HPDE6-E6E7 (cell line): ENCODE data around the gene BACH1.

ENCODE experiments used
- DNase-seq: peaks from one replicate; pipeline ENCODE4 v3.0.0; 2011; ENCODE audit warnings: missing footprints; ENCODE audit errors: extremely low spot score

The BACH1 gene

DNA sequence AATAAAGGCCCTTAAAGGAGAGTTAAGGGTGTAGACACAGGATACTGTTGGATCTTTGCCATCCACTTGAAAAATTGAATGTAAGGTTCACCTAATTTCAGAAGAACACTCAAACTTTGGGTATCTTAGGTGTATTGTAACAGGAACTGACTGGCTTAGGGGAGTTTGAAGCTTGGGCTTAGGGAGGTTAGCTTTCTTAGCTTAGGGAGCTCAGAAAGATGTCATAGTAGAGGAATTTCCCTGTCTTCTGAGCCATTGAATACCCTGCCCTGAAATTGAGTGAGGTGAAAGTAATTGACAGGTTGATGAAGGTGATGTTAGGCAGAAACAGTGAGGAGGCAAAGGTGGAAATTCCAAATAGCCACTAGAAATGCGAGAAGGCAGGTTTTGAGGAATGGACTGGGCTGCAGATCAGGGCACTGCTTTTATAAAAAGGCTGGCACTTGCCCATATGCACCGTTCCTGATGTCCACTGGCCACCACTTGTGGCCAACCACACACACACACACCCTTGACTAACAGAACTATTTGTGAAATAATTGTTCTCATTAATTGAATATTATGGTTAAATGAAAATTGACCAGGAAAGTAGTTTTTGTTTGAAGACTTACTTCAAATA lies 16.5 kb downstream of the BACH1 start:
- no peak for DNase-seq

DNA sequence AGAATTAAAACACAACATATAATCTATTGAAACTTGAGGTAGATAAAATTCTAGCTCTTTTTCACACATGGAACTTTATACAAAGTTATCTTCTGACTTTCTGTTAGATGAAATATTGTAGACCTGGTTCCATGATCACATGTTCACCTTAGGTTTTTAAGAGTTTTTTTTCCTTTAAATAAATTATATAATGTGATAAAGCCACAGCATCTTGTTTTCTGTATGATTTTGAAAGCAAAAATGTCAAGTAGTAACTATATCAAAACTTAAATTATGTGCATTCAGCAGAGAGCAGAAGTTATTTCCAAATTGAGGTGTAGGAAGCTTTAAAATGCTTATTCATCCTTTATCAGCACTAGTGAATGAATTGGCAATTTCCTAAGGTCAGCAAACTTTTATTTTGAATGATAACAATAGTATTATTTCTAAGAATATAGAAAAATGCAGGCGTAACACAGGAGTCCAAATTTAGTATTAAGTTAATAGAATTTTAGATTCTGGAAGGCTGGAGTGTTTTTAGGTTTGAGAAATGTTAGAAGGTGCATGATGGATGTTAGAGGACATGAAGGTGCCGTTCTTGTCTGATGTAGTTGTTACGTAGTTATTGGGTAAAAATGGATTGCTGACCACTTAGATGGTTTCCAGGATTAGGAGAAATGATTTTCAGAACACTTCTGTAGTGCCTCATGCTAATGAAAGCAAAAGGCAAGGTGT lies 17.5 kb downstream of the BACH1 start:
- no peak for DNase-seq

DNA sequence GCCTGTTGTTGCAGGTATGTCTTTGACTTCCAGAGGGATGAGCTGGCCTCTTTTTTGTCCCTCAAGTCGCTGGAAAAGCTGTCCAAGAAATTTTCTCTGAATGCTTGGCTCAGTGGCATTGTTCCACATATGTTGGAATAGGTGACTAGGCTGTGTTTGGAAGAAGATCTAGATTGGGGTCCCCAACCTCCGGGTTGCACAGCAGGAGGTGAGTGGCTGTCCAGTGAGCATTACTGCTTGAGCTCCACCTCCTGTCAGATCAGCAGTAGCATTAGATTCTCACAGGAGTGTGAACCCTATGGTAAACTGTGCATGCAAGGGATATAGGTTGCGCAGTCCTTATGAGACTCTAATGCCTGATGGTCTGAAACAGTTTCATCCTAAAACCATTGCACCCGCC lies 18.1 kb downstream of the BACH1 start:
- no peak for DNase-seq

DNA sequence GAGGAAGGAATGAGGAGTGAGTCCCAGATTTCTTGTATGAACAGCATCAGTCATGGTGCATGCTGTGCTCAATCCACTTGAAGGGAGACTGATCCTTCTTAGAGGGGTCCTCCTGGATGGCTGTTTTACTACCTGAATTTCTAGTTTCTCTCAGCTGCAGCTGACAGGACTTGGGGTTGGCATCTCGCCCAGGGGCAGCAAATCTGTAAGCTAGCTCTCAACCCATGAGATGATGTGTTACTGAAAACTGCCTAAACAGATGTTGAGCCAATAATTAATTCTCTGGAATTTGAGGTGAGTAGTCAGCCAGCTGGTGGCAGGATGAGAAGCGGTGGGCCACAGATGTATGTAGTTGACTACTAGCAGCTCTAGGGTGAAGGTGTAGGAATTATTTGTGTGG lies 19.6 kb downstream of the BACH1 start:
- no peak for DNase-seq

DNA sequence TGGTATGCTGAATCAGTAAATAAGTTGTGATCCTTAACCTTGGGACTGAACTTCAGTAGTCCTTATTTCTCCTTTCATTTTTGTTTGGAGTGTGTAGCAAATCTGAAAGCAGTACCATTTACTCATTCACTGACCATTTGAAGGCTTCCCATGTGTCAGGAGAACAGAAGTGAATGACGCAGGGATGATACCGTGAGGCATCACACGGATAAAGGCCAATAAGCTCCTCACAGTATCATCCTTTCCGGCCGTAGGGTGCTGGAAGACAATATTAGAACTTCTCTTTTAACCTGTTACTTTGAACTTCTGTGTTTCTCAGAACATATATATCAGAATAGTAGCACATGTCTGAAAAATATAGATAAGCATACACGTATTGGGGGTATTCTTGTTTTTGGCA lies 21.3 kb downstream of the BACH1 start:
- no peak for DNase-seq

DNA sequence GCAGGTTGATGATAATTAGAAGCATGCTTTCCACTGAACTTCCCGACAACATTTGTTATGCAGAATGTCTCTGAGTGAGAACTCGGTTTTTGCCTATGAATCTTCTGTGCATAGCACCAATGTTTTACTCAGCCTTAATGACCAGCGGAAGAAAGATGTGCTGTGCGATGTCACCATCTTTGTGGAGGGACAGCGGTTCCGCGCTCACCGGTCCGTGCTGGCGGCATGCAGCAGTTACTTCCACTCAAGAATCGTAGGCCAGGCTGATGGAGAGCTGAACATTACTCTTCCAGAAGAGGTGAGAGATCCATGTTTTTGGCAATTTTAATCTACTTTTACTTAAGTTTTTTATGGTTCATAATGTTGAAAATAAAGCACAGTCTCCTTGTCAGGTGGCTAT lies 22.5 kb downstream of the BACH1 start:
- no peak for DNase-seq

DNA sequence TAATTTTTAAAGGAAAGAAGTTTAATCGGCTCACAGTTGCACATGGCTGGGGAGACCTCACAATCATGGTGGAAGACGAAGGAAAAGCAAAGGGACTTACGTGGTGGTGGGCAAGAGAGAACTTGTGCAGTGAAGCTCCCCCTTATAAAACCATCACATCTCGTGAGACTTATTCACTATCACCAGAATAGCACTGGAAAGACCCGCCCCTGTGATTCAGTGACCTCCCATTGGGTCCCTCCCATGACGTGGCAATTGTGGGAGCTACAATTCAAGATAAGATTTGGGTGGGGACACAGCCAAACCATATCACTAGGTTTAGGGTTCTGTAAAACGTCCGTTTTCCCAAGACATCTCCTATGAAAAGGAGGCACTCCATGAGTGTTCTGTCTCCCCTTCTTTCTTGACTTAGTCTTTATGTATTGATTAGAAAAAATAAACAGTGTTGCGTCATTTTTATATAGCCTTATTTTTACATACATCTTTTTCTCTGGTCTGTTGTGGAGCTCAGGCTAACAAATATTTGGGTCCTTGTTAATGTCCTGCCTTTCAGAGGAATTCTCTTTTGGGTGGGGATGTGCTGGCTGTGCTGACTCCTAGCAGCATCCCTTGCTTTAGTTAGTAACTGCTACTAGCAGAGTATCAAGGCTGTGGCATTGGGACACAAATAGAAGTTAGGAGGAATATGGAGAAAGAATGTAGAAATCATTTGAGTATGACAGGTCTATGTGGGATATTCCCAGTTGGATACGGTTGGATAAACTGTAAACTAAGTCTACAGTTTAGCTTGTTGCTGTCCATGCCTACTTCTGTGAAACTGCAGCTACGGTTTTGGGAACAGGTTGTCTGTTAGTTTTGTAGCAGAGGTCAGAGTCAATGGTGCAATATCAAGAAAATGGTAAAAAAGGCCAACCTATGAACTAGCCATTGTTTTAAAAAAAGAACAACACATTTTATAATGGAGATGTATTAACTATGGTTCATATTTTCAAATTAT lies 23.5 kb downstream of the BACH1 start:
- no peak for DNase-seq

DNA sequence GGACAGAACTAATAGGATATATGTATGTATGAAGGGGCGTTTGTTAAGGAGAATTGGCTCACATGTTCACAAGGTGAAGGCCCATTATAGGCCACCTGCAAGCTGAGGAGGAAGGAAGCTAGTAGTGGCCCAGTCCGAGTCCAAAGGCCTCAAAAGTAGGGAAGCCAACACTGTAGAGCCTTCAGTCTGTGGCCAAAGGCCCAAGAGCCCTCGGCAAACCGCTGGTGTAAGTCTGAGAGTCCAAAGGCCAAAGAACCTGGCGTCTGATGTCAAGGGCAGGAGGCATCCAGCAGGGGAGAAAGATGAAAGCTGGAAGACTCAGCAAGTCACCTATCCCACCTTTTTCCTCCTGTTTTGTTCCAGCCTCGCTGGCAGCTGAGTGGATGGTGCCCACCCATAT lies 24.5 kb downstream of the BACH1 start:
- no peak for DNase-seq

DNA sequence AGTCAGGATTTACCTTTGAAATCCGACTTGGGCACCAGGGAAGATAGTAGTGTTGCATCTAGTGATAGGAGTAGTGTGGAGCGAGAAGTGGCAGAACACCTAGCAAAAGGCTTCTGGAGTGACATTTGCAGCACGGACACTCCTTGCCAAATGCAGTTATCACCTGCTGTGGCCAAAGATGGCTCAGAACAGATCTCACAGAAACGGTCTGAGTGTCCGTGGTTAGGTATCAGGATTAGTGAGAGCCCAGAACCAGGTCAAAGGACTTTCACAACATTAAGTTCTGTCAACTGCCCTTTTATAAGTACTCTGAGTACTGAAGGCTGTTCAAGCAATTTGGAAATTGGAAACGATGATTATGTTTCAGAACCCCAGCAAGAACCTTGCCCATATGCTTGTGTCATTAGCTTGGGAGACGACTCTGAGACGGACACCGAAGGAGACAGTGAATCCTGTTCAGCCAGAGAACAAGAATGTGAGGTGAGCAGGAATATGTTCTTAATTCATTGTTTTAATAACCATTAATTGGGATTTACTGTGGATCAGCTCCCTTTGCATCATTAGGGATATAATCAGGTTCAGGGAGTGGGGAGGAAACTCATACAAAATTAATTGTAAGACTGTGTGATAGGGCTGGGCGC lies 28.3 kb downstream of the BACH1 start:
- no peak for DNase-seq

DNA sequence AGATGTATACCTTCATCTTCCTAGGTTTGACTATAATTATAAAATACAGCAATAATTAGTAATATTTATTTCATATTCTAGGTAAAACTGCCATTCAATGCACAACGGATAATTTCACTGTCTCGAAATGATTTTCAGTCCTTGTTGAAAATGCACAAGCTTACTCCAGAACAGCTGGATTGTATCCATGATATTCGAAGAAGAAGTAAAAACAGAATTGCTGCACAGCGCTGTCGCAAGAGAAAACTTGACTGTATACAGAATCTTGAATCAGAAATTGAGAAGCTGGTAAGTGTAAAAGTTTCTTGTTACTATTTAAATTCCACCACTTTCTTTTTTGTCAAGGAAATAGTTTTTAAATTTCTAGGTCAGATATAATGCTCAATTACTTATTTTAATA lies 30.7 kb downstream of the BACH1 start:
- DNase-seq, result no peak

DNA sequence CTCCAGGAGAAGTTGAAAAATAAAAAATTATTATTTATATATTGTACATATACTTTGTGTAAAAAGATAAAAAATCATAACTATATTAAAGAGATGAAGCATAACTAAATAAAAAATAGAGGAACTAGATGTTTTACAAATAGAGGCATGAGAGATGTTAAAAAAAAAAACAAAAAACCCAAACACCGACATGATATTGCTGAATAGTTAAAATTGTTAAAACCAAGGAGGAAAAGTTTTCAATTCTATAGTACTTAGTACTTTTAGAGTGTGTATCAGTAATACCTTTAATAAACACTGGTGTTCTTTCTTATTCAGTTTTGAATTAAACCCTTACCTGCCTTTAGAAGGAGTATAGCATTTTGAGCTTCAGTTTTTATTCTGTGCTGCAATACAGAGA lies 32.1 kb downstream of the BACH1 start:
- no peak for DNase-seq

DNA sequence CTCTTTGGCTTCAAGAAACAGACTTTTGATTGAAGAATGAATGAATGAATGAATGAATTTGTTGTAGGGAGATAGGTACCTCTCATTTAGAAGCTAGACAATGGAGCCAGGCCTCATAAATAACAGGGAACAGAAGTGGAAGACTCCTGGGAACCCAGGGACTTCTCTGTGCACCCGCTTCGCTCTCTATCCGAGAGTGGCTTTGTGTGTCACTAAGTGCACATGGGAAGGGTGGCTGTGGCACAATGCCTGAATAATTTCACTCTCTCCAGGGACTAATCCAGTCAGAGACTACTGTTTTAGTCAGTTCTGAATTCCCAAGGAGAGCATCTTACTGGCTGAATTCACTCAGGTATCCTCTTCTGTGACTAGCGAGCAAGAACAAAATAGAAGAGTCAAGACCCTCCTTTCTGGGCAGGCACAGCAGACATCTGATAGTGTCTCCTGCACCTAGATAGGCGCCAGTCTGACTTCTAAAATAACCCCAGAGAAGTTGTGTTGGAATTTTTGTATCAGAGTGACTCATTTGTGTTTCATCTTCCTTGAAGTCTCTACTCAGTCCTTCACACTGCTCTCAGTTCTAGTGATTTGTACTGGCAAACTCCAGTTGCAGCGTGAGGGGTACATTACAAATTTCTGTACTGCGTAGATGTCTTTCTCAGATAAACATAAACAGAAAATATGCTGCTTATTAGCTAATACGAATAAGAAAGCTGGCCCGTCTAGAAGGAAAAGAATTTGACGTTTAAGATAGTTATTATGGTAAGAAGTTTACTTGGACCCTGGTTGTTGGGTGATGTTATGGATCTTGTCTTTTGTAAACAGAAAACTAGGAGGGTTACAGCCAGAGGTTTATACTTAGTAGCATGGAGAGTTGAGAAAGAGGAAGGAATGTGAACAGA lies 34.0 kb downstream of the BACH1 start:
- DNase-seq, result no peak

DNA sequence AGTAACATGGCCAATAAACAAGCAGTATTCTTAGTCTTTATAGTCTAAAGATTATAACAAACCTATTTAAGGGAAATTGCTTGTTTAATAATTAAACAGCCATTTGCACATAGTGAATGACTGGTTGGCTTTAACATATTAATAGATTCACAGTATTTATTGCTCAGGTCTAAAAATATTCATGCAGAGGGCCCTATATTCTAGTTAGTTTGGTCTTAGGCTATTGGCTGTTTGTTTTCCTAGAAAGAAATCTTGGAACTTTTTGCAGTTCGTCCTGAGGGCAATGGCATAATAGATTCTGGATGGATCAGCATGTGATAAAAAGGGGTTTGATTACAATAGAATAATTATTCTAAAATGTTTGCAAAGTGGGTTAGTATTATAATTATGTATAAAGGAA lies 34.7 kb downstream of the BACH1 start:
- no peak for DNase-seq

DNA sequence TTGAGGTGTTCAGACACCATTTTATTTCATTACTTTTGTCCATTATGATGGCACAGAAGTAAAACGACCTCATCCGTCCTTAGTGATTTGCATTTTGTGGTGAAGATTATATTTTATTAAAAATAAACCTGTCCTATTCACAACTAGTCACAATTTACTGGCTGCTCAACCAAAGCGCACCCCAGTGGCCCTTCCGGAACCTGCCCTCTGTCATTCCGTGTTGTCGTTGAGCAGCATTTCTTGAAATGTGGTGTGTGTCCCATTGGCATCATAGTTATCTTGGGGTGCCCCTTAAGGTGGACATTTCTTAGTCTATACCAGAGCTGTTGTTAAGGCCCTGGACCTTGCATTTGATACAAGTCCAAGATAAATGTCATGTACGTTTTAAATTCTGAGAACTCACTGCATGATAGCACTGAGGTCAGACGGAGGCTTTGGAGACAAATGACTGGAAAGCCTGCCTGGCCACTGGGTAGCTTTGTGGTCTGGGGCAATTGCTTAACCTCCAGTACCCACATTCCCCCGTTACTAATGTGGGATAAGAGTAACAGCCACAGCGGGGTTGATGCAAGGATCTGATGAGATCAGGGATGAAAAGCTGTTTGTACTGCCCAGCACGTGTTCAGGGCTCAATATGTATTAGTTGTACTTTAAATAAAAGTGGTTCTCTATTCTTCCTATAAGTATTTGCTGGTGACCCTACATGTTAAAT lies 36.2 kb downstream of the BACH1 start:
- no peak for DNase-seq

DNA sequence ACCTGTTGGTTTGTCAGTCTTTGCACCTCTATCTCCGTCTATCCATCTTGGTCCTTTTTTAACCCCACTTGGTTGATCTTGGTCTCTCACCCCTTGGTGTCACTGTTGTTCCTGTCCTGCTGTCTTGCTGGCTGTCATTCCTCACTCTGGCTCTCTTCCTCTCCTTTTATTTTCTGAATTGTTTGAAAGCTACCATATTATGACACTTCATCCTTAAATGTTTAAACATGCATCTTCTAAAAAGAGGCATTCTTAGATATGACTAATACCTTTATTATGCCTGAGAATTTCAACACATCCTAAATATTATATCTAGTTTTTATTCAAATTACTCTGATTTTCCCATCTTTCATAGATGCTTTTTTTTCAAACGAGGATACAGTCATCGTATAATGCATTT lies 37.0 kb downstream of the BACH1 start:
- DNase-seq, result no peak

DNA sequence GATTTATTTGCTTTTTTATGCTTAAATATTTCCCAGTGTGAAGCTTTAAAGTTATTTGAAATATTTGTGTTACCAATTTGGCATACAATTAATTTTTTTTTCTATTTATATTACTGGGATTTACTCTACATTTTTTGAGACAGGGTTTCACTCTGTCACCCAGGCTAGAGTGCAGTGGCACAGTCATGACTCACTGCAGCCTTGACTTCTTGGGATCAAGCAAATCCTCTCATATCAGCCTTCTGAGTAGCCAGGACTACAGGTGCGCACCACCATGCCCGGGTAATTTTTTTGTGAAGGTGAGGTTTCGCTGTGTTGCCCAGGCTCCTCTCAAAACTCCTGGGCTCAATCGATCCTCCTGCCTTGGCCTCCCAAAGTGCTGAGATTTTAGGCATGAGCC lies 39.5 kb downstream of the BACH1 start:
- no peak for DNase-seq

DNA sequence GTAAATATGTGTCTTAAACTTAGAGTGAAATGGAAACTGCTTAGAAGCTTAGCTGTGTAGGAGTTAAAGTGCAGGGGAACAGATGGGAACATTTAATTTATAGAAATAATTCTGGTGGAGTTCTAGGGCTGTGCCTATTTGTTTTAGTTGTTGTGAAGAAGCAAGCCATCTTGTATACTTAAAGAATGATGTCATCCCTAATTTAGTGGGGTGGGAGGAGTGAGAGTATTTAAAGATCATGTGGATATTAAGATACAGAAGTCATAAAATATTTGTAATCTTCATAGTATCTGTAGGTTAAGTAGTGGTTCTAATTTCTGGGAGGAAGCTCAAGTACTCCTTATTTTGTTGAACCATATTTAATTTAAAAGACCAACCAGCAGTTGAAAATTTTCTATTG lies 41.5 kb downstream of the BACH1 start:
- DNase-seq, result no peak

DNA sequence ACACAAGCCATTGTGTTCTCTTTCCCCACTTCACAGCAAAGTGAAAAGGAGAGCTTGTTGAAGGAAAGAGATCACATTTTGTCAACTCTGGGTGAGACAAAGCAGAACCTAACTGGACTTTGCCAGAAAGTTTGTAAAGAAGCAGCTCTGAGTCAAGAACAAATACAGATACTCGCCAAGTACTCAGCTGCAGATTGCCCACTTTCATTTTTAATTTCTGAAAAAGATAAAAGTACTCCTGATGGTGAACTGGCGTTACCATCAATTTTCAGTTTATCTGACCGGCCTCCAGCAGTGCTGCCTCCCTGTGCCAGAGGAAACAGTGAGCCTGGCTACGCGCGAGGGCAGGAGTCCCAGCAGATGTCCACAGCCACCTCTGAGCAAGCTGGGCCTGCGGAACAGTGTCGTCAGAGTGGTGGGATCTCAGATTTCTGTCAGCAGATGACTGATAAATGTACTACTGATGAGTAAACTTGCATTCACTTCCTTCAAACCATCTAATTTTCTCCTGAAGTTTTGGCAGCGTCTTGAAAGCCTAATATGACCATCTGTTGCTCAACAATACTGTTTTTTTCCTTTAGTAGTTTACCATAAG lies 43.7 kb downstream of the BACH1 start:
- DNase-seq, result peak; percentile 80

DNA sequence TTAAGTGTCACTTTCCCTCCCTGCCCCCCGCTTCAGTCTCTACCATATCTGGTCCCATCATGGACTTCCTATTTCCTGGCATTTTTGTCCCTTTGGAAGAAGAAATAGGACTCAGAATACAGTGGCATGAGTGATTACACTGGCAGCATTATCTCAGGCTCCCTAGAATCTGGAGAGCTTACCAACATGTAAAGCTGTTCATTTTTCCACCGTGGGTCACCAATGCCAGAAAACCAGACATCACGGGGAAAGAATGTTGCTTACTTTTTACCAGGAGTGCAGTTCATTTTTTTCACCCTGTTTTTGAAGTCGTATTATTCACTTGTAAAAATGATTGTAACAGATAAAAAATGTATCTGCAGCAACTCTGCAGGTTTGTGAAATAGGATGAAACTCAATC lies 44.8 kb downstream of the BACH1 start:
- no peak for DNase-seq

DNA sequence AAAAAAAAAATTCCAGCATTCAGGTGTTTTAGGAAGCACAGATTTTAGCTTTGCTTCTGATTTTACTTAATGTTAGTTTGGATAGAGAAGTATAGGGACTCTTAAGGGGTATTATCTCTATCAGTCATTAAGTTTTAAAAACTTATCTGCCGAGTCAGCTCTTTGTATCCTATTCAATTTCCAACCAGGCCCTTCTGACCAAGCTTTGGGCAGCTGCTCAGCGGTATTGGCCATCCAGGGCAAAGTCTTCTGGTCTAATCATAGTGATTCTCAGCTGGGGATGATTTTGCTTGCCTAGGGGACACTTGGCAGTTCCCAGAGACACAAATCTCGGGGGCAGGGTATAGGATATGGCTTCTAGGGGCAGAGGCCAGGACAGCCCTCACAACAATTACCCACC lies 47.6 kb downstream of the BACH1 start:
- no peak for DNase-seq
